CD4-positive, CD25-positive, alpha-beta regulatory T cell (primary cell): ENCODE results near the gene DNAJB13. TPM values are rescaled to one million over a fixed set of nuclear protein-coding genes. Genes with fewer than 3 reads are reported as not detected.

ENCODE experiments used
- ATAC-seq, 2 donors: fragments of 150-1000 bp; cut with Tn5 transposase; one replicate each; pipeline ENCODE4 v1.10.0; 2021; ENCODE audit warnings: low read depth in 2 of 2, moderate number of reproducible peaks in 2 of 2, moderate library complexity in 1 of 2
- DNase-seq, 3 donors: peaks; one replicate each; pipeline versions ENCODE4 v3.0.0 to v3.0.0-alpha.2; 2012 to 2022; ENCODE audit warnings: mixed read lengths in 1 of 3
- H3K27ac ChIP-seq: one replicate; pipeline ENCODE4 v1.7.0; 2013; ENCODE audit warnings: mild to moderate bottlenecking, low read length; ENCODE audit not compliant: insufficient read depth, poor library complexity, severe bottlenecking
- H3K27me3 ChIP-seq: one replicate; pipeline ENCODE4 v1.7.0; 2013; ENCODE audit warnings: low read length; ENCODE audit not compliant: control insufficient read depth, insufficient read depth
- H3K36me3 ChIP-seq: one replicate; pipeline ENCODE4 v1.7.0; 2013; ENCODE audit warnings: mild to moderate bottlenecking, low read length, moderate library complexity; ENCODE audit not compliant: control insufficient read depth, insufficient read depth
- H3K4me1 ChIP-seq: 2 replicates; pipeline ENCODE4 v1.7.0; 2013; ENCODE audit warnings: mild to moderate bottlenecking, low read length; ENCODE audit not compliant: insufficient read depth, control insufficient read depth, poor library complexity, severe bottlenecking
- H3K4me3 ChIP-seq: one replicate; pipeline ENCODE4 v1.7.0; 2013; ENCODE audit warnings: low read depth, mild to moderate bottlenecking, low read length, moderate library complexity
- H3K9me3 ChIP-seq, 2 experiments: 1 replicate in 1 of 2; 2 replicates in 1 of 2; pipeline ENCODE4 v1.7.0; 2013; ENCODE audit warnings: low read length in 2 of 2, mild to moderate bottlenecking in 1 of 2, moderate library complexity in 1 of 2; ENCODE audit not compliant: control insufficient read depth in 2 of 2
- H3K27ac Mint-ChIP-seq, 3 donors: one replicate each; pipeline ENCODE4 v1.8.0; 2020 to 2022; ENCODE audit warnings: mild to moderate bottlenecking in 3 of 3, mixed read lengths in 3 of 3, moderate library complexity in 2 of 3
- H3K27me3 Mint-ChIP-seq: one replicate; pipeline ENCODE4 v1.8.0; 2022; ENCODE audit warnings: mild to moderate bottlenecking, mixed read lengths
- H3K36me3 Mint-ChIP-seq: one replicate; pipeline ENCODE4 v1.8.0; 2020; ENCODE audit warnings: mixed read lengths
- H3K4me1 Mint-ChIP-seq, 4 donors: one replicate each; pipeline ENCODE4 v1.8.0; 2020 to 2022; ENCODE audit warnings: mixed read lengths in 4 of 4, mild to moderate bottlenecking in 1 of 4
- H3K4me3 Mint-ChIP-seq, 4 donors: one replicate each; pipeline ENCODE4 v1.8.0; 2020 to 2022; ENCODE audit warnings: mild to moderate bottlenecking in 4 of 4, mixed read lengths in 4 of 4, moderate library complexity in 3 of 4
- H3K9me3 Mint-ChIP-seq, 7 donors: one replicate each; pipeline ENCODE4 v1.8.0; 2020 to 2022; ENCODE audit warnings: mixed read lengths in 7 of 7, mild to moderate bottlenecking in 3 of 7, moderate library complexity in 2 of 7
- polyA plus RNA-seq, 4 donors: library from polyadenylated mRNA; unstranded; fragments of 300-500 nt; fragmentation: Illumina TruSeq; gene quantifications; one replicate each; pipeline ENCODE4 v1.2.3, GENCODE V29; 2021
- total RNA-seq: library from RNA; stranded (reverse); gene quantifications from one replicate; pipeline ENCODE4 v1.2.3, GENCODE V29; 2022

The DNAJB13 gene
- total and polyA plus RNA-seq, 5 donors from 2014 or later, result 0.32 to 0.33 TPM; not detected in 3

- Histone ChIP-seq H3K9me3 (no peaks in the 10 kb centered on the region), H3K27me3 (no peaks in the 10 kb centered on the region), H3K4me3 (peak overlapping the region; percentile 19), H3K27ac (peak overlapping the region; percentile 75), H3K36me3 (no peaks in the 10 kb centered on the region), H3K4me1 (peaks cover 99% of the 10 kb centered on the region)
- Mint-ChIP-seq H3K9me3 (no peaks in the 10 kb centered on the region), H3K27me3 (no peaks in the 10 kb centered on the region), H3K36me3 (peaks cover 3% of the 10 kb centered on the region), H3K27ac (peak overlapping the region; percentile 90 to 99 (median 94)), H3K4me3 (peak overlapping the region; percentile 65 to 86 (median 68)), H3K4me1 (peaks cover 24 to 95% (median 66%) of the 10 kb centered on the region in 4 donors)
- DNase-seq (no peak), ATAC-seq (no peak)
Observed at GRCh38 chr11:74010306-74011300, 59.8 kb downstream of the DNAJB13 start.

- H3K4me1 Mint-ChIP-seq, result peaks cover 29 to 95% (median 70%) of the 10 kb centered on the region in 4 donors
- peaks cover 99% of the 10 kb centered on the region for H3K4me1 ChIP-seq
Observed at GRCh38 chr11:74011360-74012073, 60.7 kb downstream of the DNAJB13 start.

GRCh38 chr11:74012074-74012809 is 61.4 kb downstream of the DNAJB13 start:
- DNase-seq (no peak), ATAC-seq (no peak)
- Mint-ChIP-seq H3K4me1 (peaks cover 29 to 97% (median 71%) of the 10 kb centered on the region in 4 donors), H3K9me3 (peaks cover 0 to 1% (median 0%) of the 10 kb centered on the region in 7 donors), H3K27ac (peak overlapping the region; percentile 90 to 99 (median 94)), H3K36me3 (peaks cover 18% of the 10 kb centered on the region), H3K27me3 (no peaks in the 10 kb centered on the region), H3K4me3 (peak overlapping the region; percentile 39 to 86 (median 68))
- H3K27ac ChIP-seq, result peak overlapping the region; percentile 75
- no peaks in the 10 kb centered on the region for H3K9me3 ChIP-seq
- peak overlapping the region; percentile 47 for H3K4me3 ChIP-seq
- peaks cover 96% of the 10 kb centered on the region for H3K4me1 ChIP-seq
- no peaks in the 10 kb centered on the region for H3K36me3 ChIP-seq
- no peaks in the 10 kb centered on the region for H3K27me3 ChIP-seq

More at GRCh38 chr11:74011360-74012073, 60.7 kb downstream of the DNAJB13 start:
- Histone ChIP-seq H3K4me3 (peak overlapping the region; percentile 47), H3K27me3 (no peaks in the 10 kb centered on the region), H3K9me3 (no peaks in the 10 kb centered on the region), H3K27ac (peak overlapping the region; percentile 75), H3K36me3 (no peaks in the 10 kb centered on the region)
- Mint-ChIP-seq H3K9me3 (no peaks in the 10 kb centered on the region), H3K27me3 (no peaks in the 10 kb centered on the region), H3K4me3 (peak overlapping the region; percentile 65 to 86 (median 68)), H3K27ac (peak overlapping the region; percentile 90 to 99 (median 94)), H3K36me3 (peaks cover 11% of the 10 kb centered on the region)
- DNase-seq (peak in 2 of 3 donors; percentile 52 to 53), ATAC-seq (peak; percentile 56 to 64)

- Histone ChIP-seq H3K4me1 (peaks cover 87% of the 10 kb centered on the region), H3K9me3 (no peaks in the 10 kb centered on the region), H3K27me3 (no peaks in the 10 kb centered on the region), H3K36me3 (no peaks in the 10 kb centered on the region), H3K27ac (peak overlapping the region; percentile 49), H3K4me3 (no peak overlapping the region)
- no peak for ATAC-seq
- H3K4me3 Mint-ChIP-seq, result peak overlapping the region in 1 of 4 donors; percentile 50
- H3K4me1 Mint-ChIP-seq, result peaks cover 29 to 88% (median 70%) of the 10 kb centered on the region in 4 donors
- no peak for DNase-seq
- H3K27me3 Mint-ChIP-seq, result no peaks in the 10 kb centered on the region
- H3K36me3 Mint-ChIP-seq, result peaks cover 20% of the 10 kb centered on the region
- peaks cover 0 to 1% (median 0%) of the 10 kb centered on the region in 7 donors for H3K9me3 Mint-ChIP-seq
- H3K27ac Mint-ChIP-seq, result peak overlapping the region; percentile 90 to 99 (median 94)
Observed at GRCh38 chr11:74013141-74013540, 62.3 kb downstream of the DNAJB13 start.

- ATAC-seq (no peak), DNase-seq (no peak)
- Mint-ChIP-seq H3K4me1 (peaks cover 29 to 77% (median 61%) of the 10 kb centered on the region in 4 donors), H3K4me3 (peak overlapping the region in 2 of 4 donors; percentile 46 to 58), H3K36me3 (peaks cover 20% of the 10 kb centered on the region), H3K27me3 (no peaks in the 10 kb centered on the region), H3K9me3 (peaks cover 0 to 1% (median 0%) of the 10 kb centered on the region in 7 donors), H3K27ac (peak overlapping the region; percentile 76 to 83 (median 81))
- Histone ChIP-seq H3K4me1 (peaks cover 86% of the 10 kb centered on the region), H3K9me3 (no peaks in the 10 kb centered on the region), H3K27me3 (no peaks in the 10 kb centered on the region), H3K4me3 (peak overlapping the region; percentile 1), H3K36me3 (no peaks in the 10 kb centered on the region), H3K27ac (no peak overlapping the region)
Observed at GRCh38 chr11:74014880-74015279, 64.1 kb downstream of the DNAJB13 start.

GRCh38 chr11:74015919-74016684 is 65.3 kb downstream of the DNAJB13 start:
- Histone ChIP-seq H3K27me3 (no peaks in the 10 kb centered on the region), H3K36me3 (no peaks in the 10 kb centered on the region), H3K9me3 (no peaks in the 10 kb centered on the region), H3K4me1 (peaks cover 86% of the 10 kb centered on the region), H3K27ac (no peak overlapping the region), H3K4me3 (no peak overlapping the region)
- peaks cover 20% of the 10 kb centered on the region for H3K36me3 Mint-ChIP-seq
- peak overlapping the region; percentile 52 to 88 (median 81) for H3K27ac Mint-ChIP-seq
- H3K4me3 Mint-ChIP-seq, result peak overlapping the region in 2 of 4 donors; percentile 15 to 58
- no peaks in the 10 kb centered on the region for H3K27me3 Mint-ChIP-seq
- peaks cover 0 to 1% (median 0%) of the 10 kb centered on the region in 7 donors for H3K9me3 Mint-ChIP-seq
- ATAC-seq (no peak), DNase-seq (peak in 1 of 3 donors; percentile 44)
- H3K4me1 Mint-ChIP-seq, result peaks cover 21 to 65% (median 50%) of the 10 kb centered on the region in 4 donors
